HG03064 (cell line): ENCODE measurements around the gene PCDHB13.
"Not testable (repeated sequence)": the region's sequence is repeated elsewhere in the genome, so short reads cannot be mapped to it uniquely, and the experiment has no call there.

Source experiments
- ATAC-seq: cut with Tn5 transposase; IDR thresholded peaks from one replicate; pipeline ENCODE4 v1.9.1; 2021; ENCODE audit warnings: low read depth; ENCODE audit not compliant: unreplicated experiment

Gene PCDHB13

GRCh38 chr5:141213656-141214339 lies at the start of gene PCDHB13:
TSS of gene PCDHB13 (plus strand) at chr5:141213919. CDS start at chr5:141214124, 205 bp downstream.
- ATAC-seq = not testable (repeated sequence)

GRCh38 chr5:141172381-141173204 lies 41.1 kb upstream of the PCDHB13 start, which contains the start of gene PCDHB7:
TSS of gene PCDHB7 (plus strand) at chr5:141172644. CDS start at chr5:141172836, 192 bp downstream.
- ATAC-seq = no peak

DNA sequence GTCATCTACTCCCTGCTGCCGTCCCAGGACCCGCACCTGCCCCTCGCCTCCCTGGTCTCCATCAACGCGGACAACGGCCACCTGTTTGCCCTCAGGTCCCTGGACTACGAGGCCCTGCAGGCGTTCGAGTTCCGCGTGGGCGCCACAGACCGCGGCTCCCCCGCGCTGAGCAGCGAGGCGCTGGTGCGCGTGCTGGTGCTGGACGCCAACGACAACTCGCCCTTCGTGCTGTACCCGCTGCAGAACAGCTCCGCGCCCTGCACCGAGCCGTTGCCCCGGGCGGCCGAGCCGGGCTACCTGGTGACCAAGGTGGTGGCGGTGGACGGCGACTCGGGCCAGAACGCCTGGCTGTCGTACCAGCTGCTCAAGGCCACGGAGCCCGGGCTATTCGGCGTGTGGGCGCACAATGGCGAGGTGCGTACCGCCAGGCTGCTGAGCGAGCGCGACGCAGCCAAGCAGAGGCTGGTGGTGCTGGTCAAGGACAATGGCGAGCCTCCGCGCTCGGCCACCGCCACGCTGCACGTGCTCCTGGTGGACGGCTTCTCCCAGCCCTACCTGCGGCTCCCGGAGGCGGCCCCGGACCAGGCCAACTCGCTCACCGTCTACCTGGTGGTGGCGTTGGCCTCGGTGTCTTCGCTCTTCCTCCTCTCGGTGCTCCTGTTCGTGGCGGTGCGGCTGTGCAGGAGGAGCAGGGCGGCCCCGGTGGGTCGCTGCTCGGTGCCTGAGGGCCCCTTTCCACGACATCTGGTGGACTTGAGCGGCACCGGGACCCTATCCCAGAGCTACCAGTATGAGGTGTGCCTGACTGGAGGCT lies 39.2 kb upstream of the PCDHB13 start:
- ATAC-seq = not testable (repeated sequence)

DNA sequence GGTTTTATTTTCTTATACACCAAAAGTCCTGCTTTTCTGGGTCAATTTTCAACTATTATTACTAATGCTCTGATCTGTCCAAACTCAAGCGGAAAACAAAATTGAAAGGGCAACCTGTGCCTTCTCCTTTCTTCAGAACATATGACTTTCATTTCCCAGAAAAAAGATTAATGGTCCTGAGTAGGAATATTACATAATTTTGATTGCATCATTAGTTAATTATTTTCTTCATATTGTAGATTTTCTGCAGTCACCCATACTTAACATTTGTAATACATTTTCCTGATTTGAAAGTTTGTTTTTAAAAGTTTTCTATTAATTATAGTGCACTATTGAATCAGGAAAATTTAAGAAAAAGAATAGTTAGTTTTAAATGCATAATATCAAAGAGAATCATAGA lies 37.8 kb upstream of the PCDHB13 start:
- no peak for ATAC-seq

DNA sequence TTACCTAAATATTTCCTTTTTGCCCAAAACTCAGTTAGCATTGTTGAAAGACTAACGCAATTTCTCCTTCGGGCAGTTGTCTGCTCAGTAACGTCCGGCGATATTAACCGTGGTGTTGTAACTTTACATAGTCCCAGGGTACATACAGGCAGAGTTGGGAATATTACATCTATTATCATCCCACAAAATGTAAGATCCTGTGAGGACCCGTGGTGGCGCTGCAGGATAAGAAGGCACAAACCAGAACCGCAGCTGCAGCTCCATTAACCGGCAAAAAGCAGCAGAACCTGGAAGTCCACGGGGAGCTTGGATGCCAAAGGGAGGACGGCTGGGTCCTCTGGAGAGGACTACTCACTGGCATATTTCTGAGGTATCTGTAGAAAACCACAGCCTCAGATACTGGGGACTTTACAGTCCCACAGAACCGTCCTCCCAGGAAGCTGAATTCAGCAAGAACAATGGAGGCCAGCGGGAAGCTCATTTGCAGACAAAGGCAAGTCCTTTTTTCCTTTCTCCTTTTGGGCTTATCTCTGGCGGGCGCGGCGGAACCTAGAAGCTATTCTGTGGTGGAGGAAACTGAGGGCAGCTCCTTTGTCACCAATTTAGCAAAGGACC lies 36.0 kb upstream of the PCDHB13 start, which contains the start of gene PCDHB8:
Gene PCDHB8 (plus strand): TSS at position 214 of the 615 bp plus-strand sequence. CDS start 245 bp downstream, at position 459.
- not testable (repeated sequence) for ATAC-seq

DNA sequence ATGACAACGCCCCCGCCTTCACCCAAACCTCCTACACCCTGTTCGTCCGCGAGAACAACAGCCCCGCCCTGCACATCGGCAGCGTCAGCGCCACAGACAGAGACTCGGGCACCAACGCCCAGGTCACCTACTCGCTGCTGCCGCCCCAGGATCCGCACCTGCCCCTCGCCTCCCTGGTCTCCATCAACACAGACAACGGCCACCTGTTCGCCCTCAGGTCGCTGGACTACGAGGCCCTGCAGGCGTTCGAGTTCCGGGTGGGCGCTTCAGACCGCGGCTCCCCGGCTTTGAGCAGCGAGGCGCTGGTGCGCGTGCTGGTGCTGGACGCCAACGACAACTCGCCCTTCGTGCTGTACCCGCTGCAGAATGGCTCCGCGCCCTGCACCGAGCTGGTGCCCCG lies 34.3 kb upstream of the PCDHB13 start:
- not testable (repeated sequence) for ATAC-seq

- ATAC-seq = not testable (repeated sequence)
These were observed 33.8 kb upstream of the PCDHB13 start for GRCh38 chr5:141179876-141180275.

DNA sequence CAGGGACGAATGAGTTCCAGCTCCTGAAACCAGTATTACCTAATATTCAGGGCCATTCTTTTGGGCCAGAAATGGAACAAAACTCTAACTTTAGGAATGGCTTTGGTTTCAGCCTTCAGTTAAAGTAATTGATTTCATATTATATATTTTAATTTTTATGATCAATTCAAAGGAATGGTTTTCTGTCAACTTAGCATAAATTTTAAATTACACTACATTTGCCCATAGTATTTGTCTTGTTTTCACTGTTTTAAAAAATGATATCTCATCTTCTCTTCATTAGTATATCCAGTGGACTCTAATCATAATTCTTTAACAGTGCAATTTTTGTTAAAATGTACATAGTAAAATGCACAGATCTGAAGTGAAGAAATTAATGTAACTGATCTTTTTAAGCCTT lies 33.4 kb upstream of the PCDHB13 start:
- no peak for ATAC-seq

DNA sequence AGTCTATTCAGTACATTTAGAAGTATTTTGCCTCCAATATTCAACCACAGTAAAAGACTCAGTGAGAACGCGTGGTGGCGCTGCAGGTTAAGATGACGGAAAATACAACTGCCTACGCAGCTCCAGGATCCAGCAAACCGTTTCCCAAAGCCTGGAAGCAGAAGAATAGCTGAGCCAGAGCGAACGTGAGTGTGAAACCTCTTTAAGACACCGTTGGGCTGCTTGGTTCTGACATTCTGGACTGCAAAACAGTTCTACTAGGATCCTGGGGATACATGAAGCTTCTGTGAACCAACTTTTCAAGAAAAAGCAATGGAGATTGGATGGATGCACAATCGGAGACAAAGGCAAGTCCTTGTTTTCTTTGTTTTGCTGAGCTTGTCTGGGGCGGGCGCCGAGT lies 31.5 kb upstream of the PCDHB13 start, which contains the start of gene PCDHB16:
Gene PCDHB16 (plus strand): TSS at position 140 of the 400 bp plus-strand sequence. CDS start 173 bp downstream, at position 313.
- no peak for ATAC-seq

GRCh38 chr5:141184117-141184855 lies 29.4 kb upstream of the PCDHB13 start:
- not testable (repeated sequence) for ATAC-seq

DNA sequence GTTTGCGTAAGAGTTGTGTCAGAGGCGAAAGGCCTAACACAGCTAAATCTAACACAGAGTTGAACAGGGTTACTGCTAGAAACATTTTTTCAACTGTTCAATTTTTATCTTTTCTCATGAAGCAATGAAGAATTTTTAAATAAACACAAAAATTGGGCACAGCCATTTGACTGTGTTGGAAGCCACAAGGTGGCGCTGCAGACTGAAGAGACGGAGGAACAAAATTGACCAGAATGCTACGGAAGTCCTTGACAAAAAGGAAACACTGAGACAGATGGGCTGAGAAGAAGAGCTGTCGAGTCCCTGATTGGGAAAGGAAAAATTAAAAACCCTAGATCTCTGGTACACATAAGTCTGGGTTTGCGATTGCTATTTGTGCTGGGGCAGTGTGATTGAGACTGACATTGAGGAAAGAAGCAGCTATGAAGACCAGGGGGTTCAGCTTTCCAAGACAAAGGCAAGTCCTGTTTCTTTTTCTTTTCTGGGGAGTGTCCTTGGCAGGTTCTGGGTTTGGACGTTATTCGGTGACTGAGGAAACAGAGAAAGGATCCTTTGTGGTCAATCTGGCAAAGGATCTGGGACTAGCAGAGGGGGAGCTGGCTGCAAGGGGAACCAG lies 26.7 kb upstream of the PCDHB13 start, which contains the start of gene PCDHB9:
Gene PCDHB9 (plus strand): TSS at position 265 of the 616 bp plus-strand sequence. CDS start 158 bp downstream, at position 423.
- ATAC-seq = no peak

- not testable (repeated sequence) for ATAC-seq
These were observed 25.0 kb upstream of the PCDHB13 start for GRCh38 chr5:141188682-141189081.

DNA sequence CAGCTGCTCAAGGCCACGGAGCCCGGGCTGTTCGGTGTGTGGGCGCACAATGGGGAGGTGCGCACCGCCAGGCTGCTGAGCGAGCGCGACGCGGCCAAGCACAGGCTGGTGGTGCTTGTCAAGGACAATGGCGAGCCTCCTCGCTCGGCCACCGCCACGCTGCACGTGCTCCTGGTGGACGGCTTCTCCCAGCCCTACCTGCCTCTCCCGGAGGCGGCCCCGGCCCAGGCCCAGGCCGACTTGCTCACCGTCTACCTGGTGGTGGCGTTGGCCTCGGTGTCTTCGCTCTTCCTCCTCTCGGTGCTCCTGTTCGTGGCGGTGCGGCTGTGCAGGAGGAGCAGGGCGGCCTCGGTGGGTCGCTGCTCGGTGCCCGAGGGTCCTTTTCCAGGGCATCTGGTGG lies 24.6 kb upstream of the PCDHB13 start:
- ATAC-seq = not testable (repeated sequence)

- ATAC-seq = no peak
These were observed 21.5 kb upstream of the PCDHB13 start, which contains the start of gene PCDHB10 for GRCh38 chr5:141192110-141192725. TSS of gene PCDHB10 (plus strand) at chr5:141192353. CDS start at chr5:141192553, 200 bp downstream.

- ATAC-seq = not testable (repeated sequence)
These were observed 19.4 kb upstream of the PCDHB13 start for GRCh38 chr5:141194332-141194731.

DNA sequence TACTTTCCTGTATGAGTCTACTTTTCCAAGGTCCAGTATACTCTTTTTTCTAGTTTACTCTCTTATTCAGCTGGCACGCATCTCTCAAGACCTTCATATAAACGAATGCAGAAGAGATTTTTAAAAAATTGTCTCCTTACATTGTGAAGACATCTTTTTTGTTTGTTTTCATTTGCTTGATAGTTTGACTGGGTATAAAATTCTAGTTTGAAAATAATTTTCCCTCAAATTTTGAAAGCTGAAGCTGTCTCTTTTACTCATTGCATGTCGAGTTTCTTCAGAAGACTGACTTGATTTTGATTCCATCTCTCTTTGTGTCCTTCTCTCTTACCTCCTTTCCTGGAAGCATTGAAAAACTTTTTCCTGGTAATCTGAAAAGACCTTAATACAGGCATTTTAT lies 17.4 kb upstream of the PCDHB13 start:
- no peak for ATAC-seq

GRCh38 chr5:141199359-141200235 lies 14.1 kb upstream of the PCDHB13 start, which contains the start of gene PCDHB11:
TSS of gene PCDHB11 (plus strand) at chr5:141199627. CDS start at chr5:141199775, 148 bp downstream.
- ATAC-seq = no peak
